HCT116 (cell line): ENCODE data around the gene CD2BP2. TPM values are rescaled to one million over a fixed set of nuclear protein-coding genes. Genes with fewer than 3 reads are reported as not detected.
A peak's percentile ranks its signal among the peaks of the same experiment; 100 is the strongest.

Source experiments
- ATAC-seq: fragments of 200-7000 bp; cut with Tn5 transposase; 2 replicates; pipeline ENCODE4 v1.9.1; 2020; ENCODE audit warnings: mild to moderate bottlenecking, moderate library complexity
- BruUV-seq: library from RNA; stranded (reverse); fragments of 400-500 nt; replicated peaks from 2 replicates; lab custom pipeline; 2021; lab: Mats Ljungman, UMichigan
- CTCF ChIA-PET: fragments of 300-600 bp; sonication (Branson Sonifier 250); formaldehyde crosslinking; loops from one replicate; lab custom pipeline; 2021; ENCODE audit warnings: antibody characterized with exemption; lab: Charles Lee
- POLR2A ChIA-PET: fragments of 300-600, 350-600 bp; sonication (Branson Sonifier 250); formaldehyde crosslinking; loops from one replicate; lab custom pipeline; 2021; ENCODE audit warnings: antibody characterized with exemption; lab: Charles Lee
- RAD21 ChIA-PET, 2 experiments: fragments of 300-600 bp; sonication (Branson Sonifier 250); formaldehyde crosslinking; loops; one replicate each; lab custom pipeline; 2023; ENCODE audit warnings: low total read pairs in 2 of 2; ENCODE audit not compliant: uncharacterized antibody in 2 of 2, unreplicated experiment in 2 of 2, low non-redundant PET in 1 of 2; lab: Charles Lee
- DNase-seq: peaks from one replicate; pipeline ENCODE4 v3.0.0-alpha.2; 2010; ENCODE audit warnings: low read depth, low spot score
- H2AFZ ChIP-seq: fragments of 200-600 bp; shearing (Covaris generic), sonication (generic); 2 replicates; pipeline ENCODE4 v1.6.1; 2017; ENCODE audit warnings: low read depth, mixed run types, mixed read lengths, antibody characterized with exemption, low read length; ENCODE audit not compliant: poor library complexity, severe bottlenecking
- H3K27ac ChIP-seq: 2 replicates; pipeline ENCODE4 v1.5.1; 2012; ENCODE audit warnings: low read depth, low read length
- H3K27me3 ChIP-seq: fragments of 200-600 bp; sonication (generic); 2 replicates; pipeline ENCODE4 v1.6.1; 2016; ENCODE audit warnings: mixed run types, low read length, mixed read lengths; ENCODE audit not compliant: insufficient read depth
- H3K36me3 ChIP-seq, 2 experiments: fragments of 200-500 bp in 1 of 2; fragments of 200-600 bp in 1 of 2; sonication (Bioruptor generic) in 1 of 2; sonication (generic) in 1 of 2; 2 replicates each; pipeline versions ENCODE4 v1.5.1 to v1.6.1; 2014 to 2016; ENCODE audit warnings: low read length in 2 of 2, inconsistent platforms in 1 of 2, mixed read lengths in 1 of 2, mixed run types in 1 of 2; ENCODE audit not compliant: insufficient read depth in 2 of 2, control insufficient read depth in 1 of 2
- H3K4me1 ChIP-seq, 2 experiments: fragments of 200-600 bp in 1 of 2; sonication (generic) in 1 of 2; 2 replicates each; pipeline versions ENCODE4 v1.5.1 to v1.6.1; 2012 to 2017; ENCODE audit warnings: low read length in 2 of 2, inconsistent platforms in 1 of 2, mild to moderate bottlenecking in 1 of 2, mixed read lengths in 1 of 2, mixed run types in 1 of 2, moderate library complexity in 1 of 2; ENCODE audit not compliant: insufficient read depth in 2 of 2, control insufficient read depth in 1 of 2
- H3K4me2 ChIP-seq: fragments of 200-600 bp; sonication (generic); 2 replicates; pipeline ENCODE4 v1.6.1; 2017; ENCODE audit warnings: mixed run types, low read length, mixed read lengths
- H3K4me3 ChIP-seq, 2 experiments: fragments of 200-600 bp in 1 of 2; sonication (generic) in 1 of 2; replicated peaks in 1 of 2; 2 replicates each; pipeline ENCODE4 v1.5.1; 2011 to 2016; ENCODE audit warnings: low read length in 2 of 2, control low read depth in 1 of 2, low read depth in 1 of 2, mild to moderate bottlenecking in 1 of 2, mixed read lengths in 1 of 2, mixed run types in 1 of 2
- H3K79me2 ChIP-seq: fragments of 200-600 bp; sonication (generic); 2 replicates; pipeline ENCODE4 v1.6.1; 2017; ENCODE audit warnings: mild to moderate bottlenecking, mixed run types, low read length, moderate library complexity, mixed read lengths; ENCODE audit not compliant: insufficient read depth
- H3K9ac ChIP-seq: fragments of 200-600 bp; sonication (generic); 2 replicates; pipeline ENCODE4 v1.6.1; 2016; ENCODE audit warnings: low read length, mixed read lengths
- H3K9me2 ChIP-seq: fragments of 200-600 bp; sonication (generic), shearing (Covaris generic); 2 replicates; pipeline ENCODE4 v1.6.1; 2017; ENCODE audit warnings: mixed run types, mild to moderate bottlenecking, moderate library complexity; ENCODE audit not compliant: insufficient read depth
- H3K9me3 ChIP-seq, 2 experiments: fragments of 200-500 bp in 1 of 2; fragments of 200-600 bp in 1 of 2; sonication (Bioruptor generic) in 1 of 2; sonication (generic) in 1 of 2; 2 replicates each; pipeline ENCODE4 v1.6.1; 2014 to 2017; ENCODE audit warnings: low read length in 2 of 2, mixed read lengths in 2 of 2, inconsistent platforms in 1 of 2, low read depth in 1 of 2, mild to moderate bottlenecking in 1 of 2, mixed run types in 1 of 2, moderate library complexity in 1 of 2; ENCODE audit not compliant: control insufficient read depth in 1 of 2, insufficient read depth in 1 of 2
- H4K20me1 ChIP-seq: fragments of 200-600 bp; sonication (generic), shearing (Covaris generic); 2 replicates; pipeline ENCODE4 v1.6.1; 2017; ENCODE audit warnings: mixed run types, mild to moderate bottlenecking, moderate library complexity; ENCODE audit not compliant: insufficient read depth
- CBX3 ChIP-seq: IDR thresholded peaks from 2 replicates; pipeline ENCODE4 v1.6.1; 2012; ENCODE audit warnings: low read depth
- CEBPB ChIP-seq: IDR thresholded peaks from 2 replicates; pipeline ENCODE4 v1.6.1; 2012; ENCODE audit warnings: low read depth
- SP1 ChIP-seq: IDR thresholded peaks from 2 replicates; pipeline ENCODE4 v1.6.1; 2012; ENCODE audit warnings: low read depth
- SRF ChIP-seq: IDR thresholded peaks from 2 replicates; pipeline ENCODE4 v1.6.1; 2012; ENCODE audit warnings: low read depth
- ZFX ChIP-seq: fragments of 450-650 bp; IDR thresholded peaks from 2 replicates; pipeline ENCODE4 v1.6.1; 2017
- intact Hi-C: fragments of 100-400 bp; cut with micrococcal nuclease; formaldehyde crosslinking; loops from 2 replicates; pipeline ENCODE4 v1.10.0; 2022
- total RNA-seq: library from RNA; stranded (reverse); gene quantifications from one replicate; pipeline ENCODE4 v1.2.1, GENCODE V29; 2021; ENCODE audit not compliant: unreplicated experiment
- TF ChIP-seq, protein P1 (sequence below): IDR thresholded peaks from 2 replicates; pipeline ENCODE4 v1.6.1; 2012
- TF ChIP-seq, protein P2 (sequence below): IDR thresholded peaks from 2 replicates; pipeline ENCODE4 v1.6.1; 2012; ENCODE audit warnings: low read depth

Gene CD2BP2
- total RNA-seq, 1 experiment from 2014 or later, result 51.8 TPM

DNA sequence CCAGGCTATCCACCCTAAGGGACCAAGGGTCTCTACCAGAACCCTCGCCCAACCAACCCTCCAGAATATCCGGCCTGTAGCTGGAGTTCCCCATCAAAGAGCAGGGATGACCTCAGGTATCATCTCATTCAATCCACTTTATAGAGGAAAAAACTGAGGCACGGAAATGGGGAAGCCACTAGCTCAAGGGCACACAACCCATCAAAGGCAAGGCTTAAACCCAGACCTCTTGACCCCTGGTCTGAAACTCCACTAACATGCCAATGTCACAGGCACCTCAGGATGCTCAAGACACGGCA is 13.6 kb upstream of the CD2BP2 start (continued):
- no peak for TF ChIP-seq CEBPB
- no peak for TF ChIP-seq ZFX

DNA sequence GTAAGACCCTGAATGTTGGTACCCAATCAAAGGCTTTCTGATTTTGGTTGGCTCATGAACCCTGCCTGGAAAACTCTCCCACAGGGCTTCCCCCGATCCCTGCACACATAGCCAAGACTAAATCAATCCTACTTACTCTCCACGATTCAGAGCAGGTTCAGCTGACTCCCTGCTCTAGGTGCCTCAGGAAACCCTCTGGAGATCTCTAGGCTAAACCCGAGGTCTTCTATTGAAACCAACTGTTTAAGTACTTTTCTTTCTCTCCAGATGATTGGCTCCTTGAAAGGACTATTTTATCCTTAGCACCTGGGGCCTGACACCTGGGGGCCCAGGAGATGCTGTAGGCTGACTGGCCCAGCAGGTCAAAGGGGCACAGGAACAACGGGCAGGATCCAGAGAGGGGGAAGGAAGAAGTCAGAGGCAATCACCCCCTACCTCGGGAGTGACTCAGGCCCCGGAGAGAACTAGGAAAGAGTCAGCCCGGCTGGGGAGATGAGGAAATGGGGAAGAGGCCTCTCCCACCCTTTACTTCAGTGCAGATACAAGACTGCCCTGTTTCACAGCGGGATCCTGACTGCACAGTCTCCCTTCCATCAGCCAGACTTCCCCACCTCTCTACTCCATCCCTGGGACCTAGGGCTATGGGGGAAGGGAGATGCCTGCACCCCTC is 13.1 kb upstream of the CD2BP2 start:
- ChIA-PET RAD21 (no interaction called here), POLR2A (no interaction called here), CTCF (no interaction called here)
- Histone ChIP-seq H3K36me3 (peaks cover 14 to 16% of the 10 kb centered on the region in 2 experiments), H3K27ac (no peak overlapping the region), H3K79me2 (peaks cover 65% of the 10 kb centered on the region), H4K20me1 (no peaks in the 10 kb centered on the region), H3K4me1 (peaks cover 18 to 30% of the 10 kb centered on the region in 2 experiments), H3K9me3 (no peaks in the 10 kb centered on the region), H2AFZ (no peak overlapping the region), H3K4me2 (peak overlapping the region; percentile 92), H3K4me3 (peak overlapping the region; percentile 79 to 87), H3K9ac (peak overlapping the region; percentile 82), H3K27me3 (no peaks in the 10 kb centered on the region), H3K9me2 (no peaks in the 10 kb centered on the region)
- intact Hi-C loops, result no loop called here
- BruUV-seq, result no TSS peak
- DNase-seq (no peak), ATAC-seq (no peak)
- TF ChIP-seq SP1, result no peak
- TF ChIP-seq CBX3, result no peak
- no peak for TF ChIP-seq SRF
- TF ChIP-seq, protein P1, sequence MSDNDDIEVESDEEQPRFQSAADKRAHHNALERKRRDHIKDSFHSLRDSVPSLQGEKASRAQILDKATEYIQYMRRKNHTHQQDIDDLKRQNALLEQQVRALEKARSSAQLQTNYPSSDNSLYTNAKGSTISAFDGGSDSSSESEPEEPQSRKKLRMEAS, result no peak
- TF ChIP-seq, protein P2, sequence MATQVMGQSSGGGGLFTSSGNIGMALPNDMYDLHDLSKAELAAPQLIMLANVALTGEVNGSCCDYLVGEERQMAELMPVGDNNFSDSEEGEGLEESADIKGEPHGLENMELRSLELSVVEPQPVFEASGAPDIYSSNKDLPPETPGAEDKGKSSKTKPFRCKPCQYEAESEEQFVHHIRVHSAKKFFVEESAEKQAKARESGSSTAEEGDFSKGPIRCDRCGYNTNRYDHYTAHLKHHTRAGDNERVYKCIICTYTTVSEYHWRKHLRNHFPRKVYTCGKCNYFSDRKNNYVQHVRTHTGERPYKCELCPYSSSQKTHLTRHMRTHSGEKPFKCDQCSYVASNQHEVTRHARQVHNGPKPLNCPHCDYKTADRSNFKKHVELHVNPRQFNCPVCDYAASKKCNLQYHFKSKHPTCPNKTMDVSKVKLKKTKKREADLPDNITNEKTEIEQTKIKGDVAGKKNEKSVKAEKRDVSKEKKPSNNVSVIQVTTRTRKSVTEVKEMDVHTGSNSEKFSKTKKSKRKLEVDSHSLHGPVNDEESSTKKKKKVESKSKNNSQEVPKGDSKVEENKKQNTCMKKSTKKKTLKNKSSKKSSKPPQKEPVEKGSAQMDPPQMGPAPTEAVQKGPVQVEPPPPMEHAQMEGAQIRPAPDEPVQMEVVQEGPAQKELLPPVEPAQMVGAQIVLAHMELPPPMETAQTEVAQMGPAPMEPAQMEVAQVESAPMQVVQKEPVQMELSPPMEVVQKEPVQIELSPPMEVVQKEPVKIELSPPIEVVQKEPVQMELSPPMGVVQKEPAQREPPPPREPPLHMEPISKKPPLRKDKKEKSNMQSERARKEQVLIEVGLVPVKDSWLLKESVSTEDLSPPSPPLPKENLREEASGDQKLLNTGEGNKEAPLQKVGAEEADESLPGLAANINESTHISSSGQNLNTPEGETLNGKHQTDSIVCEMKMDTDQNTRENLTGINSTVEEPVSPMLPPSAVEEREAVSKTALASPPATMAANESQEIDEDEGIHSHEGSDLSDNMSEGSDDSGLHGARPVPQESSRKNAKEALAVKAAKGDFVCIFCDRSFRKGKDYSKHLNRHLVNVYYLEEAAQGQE, result no peak
